ENCODE measurements around the gene CHD5.

The CHD5 gene

DNA sequence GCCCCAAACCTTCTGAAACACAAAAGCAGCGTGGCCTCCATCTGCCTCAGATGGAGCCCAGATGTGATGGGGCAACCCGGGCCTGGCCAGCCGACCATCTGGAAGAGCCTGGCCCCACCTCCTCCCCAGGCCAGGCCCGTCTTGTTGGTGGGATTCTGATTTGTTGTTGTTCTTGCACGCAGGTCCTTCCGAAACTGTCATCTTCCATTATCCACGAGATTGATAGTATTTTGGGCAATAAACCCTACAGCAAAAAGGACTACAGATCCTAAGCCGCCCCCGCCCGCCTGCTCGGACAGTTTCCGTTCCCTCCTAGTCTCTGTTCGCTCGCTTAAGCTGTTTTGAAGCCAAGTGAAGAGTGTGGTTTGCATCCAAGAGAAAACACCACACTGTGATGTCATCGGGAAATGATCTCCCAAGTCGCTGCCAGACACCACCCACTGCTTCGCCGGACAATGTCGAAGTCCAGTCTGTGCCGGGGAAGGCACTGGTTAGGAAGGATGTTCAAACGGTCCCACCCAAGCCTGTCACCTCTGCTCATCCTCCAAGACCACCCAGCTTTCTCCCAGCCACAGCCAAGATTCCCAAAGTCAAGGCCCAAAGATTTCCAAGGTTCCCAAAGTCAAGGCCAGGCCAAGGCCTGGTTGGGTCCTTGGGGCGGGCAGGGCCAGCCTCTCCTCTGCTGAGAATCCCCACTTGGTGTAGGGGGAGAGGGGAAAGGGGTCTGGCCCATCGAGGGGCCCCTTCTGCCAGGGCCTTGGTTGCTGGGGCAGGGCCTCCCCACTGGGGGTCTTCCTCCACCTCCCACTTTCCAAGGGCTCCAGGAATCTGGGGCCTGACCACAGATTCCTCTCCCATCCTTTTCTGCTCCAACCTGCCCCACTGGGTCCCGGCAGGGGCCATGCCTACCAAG is 81.6 kb downstream of the CHD5 start:
- TF ChIP-seq, protein P1, sequence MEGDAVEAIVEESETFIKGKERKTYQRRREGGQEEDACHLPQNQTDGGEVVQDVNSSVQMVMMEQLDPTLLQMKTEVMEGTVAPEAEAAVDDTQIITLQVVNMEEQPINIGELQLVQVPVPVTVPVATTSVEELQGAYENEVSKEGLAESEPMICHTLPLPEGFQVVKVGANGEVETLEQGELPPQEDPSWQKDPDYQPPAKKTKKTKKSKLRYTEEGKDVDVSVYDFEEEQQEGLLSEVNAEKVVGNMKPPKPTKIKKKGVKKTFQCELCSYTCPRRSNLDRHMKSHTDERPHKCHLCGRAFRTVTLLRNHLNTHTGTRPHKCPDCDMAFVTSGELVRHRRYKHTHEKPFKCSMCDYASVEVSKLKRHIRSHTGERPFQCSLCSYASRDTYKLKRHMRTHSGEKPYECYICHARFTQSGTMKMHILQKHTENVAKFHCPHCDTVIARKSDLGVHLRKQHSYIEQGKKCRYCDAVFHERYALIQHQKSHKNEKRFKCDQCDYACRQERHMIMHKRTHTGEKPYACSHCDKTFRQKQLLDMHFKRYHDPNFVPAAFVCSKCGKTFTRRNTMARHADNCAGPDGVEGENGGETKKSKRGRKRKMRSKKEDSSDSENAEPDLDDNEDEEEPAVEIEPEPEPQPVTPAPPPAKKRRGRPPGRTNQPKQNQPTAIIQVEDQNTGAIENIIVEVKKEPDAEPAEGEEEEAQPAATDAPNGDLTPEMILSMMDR (IDR thresholded peaks at IDR 0.05; ENCODE audit: low read length, missing control alignments) = no peak
- DNase-seq (ENCODE audit: low read depth) = peak; percentile 66
- no peak overlapping the region for H3K4me3 ChIP-seq (replicated peaks; ENCODE audit: low read depth, low read length)

DNA sequence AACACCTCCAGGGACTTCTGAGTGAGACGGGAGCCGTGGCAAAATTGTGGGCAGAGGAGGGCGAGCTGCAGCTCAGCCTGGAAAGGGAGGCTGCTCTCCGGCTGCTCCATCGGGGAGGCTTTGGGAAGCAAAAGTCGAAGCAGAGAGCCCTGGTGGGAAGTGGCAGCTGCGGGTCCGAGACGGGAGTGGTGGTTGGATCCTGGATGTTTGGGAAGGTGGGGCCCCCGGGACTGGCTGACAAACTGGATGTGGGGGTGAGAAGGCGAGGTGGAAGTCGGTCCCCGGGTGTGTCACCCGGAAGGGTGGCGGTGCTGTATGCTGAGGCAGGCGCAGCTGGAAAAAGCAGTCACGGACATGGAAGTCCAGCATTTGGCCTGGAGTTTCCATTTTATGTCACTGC is 82.3 kb downstream of the CHD5 start:
- DNase-seq (ENCODE audit: low read depth) = no peak
- TF ChIP-seq, protein P1 (IDR thresholded peaks at IDR 0.05; ENCODE audit: low read length, missing control alignments) = no peak
- H3K4me3 ChIP-seq (replicated peaks; ENCODE audit: low read depth, low read length) = no peak overlapping the region

DNA sequence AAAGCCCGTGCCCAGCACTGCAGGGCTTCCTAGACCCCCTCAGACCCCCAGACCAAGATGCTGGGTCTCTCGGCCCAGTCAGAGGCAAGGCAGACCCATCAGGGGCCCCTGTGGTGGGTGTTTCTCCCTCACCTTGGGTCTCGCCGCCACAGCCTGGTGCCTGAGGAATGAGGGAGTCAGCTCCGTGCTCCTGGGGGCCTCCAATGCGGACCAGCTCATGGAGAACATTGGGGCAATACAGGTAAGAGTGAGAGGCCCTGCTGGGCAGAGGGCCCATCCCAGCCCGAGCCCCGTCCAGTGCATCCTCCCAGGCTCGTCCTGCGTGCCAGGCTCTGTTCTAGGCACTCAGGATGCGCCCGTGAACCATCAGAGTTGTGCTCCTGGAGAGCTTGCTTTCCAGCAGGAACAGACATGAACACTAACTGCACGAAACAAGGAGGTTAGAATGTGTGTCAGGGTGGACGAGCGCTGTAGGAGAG is 83.0 kb downstream of the CHD5 start:
- no peak for DNase-seq (ENCODE audit: low read depth)
- TF ChIP-seq, protein P1 (IDR thresholded peaks at IDR 0.05; ENCODE audit: low read length, missing control alignments) = no peak
- H3K4me3 ChIP-seq (replicated peaks; ENCODE audit: low read depth, low read length) = no peak overlapping the region

DNA sequence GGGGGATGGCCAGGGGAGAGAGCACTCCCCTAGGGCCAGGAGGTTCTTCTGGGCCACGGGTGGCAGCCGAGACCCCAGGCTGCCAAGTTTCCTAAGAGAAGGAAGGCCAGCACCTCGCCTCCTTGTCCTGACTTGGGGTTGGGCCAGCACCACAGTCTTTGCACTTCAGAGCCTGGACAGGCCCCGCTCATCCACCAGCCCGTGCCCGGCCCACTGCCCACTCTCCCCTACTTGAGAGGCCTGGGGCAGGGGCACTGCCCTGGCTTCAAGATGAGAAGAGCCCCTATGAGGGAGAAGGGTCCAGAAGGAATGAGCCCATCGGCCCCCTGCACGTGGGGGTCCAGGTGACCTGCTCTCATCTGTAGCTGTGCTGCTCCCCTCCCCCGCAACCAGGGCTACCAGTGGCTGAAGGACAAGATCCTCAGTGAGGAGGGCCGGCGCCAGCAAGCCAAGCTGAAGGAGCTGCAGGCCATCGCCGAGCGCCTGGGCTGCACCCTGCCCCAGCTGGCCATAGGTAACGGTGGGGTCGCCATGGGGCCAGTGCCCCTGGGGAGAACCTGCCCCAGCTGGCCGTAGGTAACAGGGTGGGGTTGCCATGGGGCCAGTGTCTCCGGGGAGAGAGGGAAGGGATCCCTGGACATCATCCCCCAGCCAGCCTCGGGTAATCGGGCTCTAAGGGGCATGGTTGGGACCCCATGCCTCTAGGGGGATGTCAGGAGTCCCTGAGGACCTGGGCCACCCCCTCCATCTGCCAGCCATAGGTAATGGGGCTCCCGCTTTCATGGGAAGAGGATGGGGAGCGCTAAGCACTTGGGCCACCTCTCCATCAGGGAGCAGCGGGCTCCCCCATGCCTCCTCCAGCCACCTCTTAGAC is 83.6 kb downstream of the CHD5 start:
- H3K4me3 ChIP-seq (replicated peaks; ENCODE audit: low read depth, low read length) = no peak overlapping the region
- DNase-seq (ENCODE audit: low read depth) = no peak
- TF ChIP-seq, protein P1 (IDR thresholded peaks at IDR 0.05; ENCODE audit: low read length, missing control alignments) = no peak

DNA sequence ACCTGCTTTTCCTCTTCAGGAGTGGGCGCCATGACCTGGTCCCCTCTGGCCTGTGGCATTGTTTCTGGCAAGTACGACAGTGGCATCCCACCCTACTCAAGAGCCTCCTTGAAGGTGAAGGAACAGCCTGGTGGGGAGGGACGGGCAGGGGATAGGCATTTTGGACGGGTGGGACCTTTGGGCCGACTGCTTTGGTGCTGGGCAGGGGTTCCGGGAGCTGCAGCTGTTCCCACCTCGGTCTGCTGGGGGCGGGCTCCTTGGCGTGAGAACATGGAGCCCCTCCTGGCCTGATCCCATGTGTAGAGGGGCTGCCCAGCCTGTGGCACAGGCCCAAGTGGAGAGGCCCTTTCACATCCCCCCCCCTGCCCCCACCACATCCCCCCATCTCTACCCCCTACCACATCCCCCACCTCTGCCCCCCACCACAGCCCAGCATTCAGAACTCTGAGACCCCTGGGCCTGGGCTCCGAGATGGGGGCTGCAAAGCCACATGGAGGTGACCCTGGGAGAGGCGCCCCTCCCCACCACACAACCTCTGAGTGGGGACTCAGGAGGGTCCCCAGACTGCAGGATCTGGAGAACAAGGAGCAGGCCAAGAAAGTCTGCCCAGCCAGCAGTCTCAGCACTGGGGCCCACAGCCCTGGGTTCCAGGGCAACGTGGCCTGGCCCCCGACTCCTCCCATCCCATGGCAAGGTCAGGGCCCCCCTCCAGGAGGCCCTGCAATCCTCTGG is 84.4 kb downstream of the CHD5 start:
- TF ChIP-seq, protein P1 (IDR thresholded peaks at IDR 0.05; ENCODE audit: low read length, missing control alignments) = no peak

DNA sequence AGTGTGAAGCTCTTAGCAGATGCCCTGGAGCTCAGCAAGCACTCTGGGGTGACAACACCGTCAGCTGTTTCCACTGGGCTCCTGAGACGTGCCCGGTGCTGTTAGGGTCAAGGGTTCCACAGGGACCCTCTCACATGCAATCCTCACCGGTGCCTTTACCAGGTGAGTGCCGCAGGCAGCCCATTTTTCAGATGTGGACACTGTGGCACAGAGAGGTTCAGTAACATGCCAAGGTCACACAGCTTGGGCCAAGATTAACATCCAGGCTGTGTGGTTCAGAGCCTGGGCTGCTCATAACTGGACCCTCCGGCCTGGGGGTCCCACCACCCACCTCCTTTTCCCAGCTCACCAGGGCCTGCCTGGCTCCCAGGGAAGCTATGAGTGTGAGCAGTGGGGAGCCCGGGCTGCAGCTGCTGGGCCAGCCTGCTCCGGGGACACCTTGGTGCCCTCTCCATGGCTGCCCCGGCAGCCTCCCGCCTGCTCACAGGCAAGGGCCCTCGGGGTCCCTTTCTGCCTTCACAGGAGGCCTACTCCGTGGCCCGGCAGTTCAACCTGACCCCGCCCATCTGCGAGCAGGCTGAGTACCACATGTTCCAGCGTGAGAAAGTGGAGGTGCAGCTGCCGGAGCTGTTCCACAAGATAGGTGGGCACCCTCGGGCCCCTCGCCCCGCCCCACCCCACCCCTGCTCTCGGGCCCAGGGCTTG is 85.2 kb downstream of the CHD5 start:
- H3K4me3 ChIP-seq (replicated peaks; ENCODE audit: low read depth, low read length) = no peak overlapping the region
- DNase-seq (ENCODE audit: low read depth) = no peak
- TF ChIP-seq, protein P1 (IDR thresholded peaks at IDR 0.05; ENCODE audit: low read length, missing control alignments) = no peak

More for the DNA sequence above, 84.4 kb downstream of the CHD5 start:
- H3K4me3 ChIP-seq (replicated peaks; ENCODE audit: low read depth, low read length) = no peak overlapping the region
- no peak for DNase-seq (ENCODE audit: low read depth)

Data from fibroblast of pulmonary artery (primary cell).